GM12878 (cell line): ENCODE measurements around the gene PGAM1. TPM values are rescaled to one million over a fixed set of nuclear protein-coding genes. Genes with fewer than 3 reads are reported as not detected.

Experiments
- CREB1 ChIP-seq: IDR thresholded peaks from 2 replicates; pipeline ENCODE4 v1.6.1; 2012; ENCODE audit warnings: low read depth, mild to moderate bottlenecking, inconsistent platforms
- E4F1 ChIP-seq: fragments of 450-650 bp; IDR thresholded peaks from 2 replicates; pipeline ENCODE4 v1.6.1; 2018; ENCODE audit warnings: borderline replicate concordance, mild to moderate bottlenecking; ENCODE audit not compliant: partially characterized antibody
- EED ChIP-seq: sonication (generic); IDR thresholded peaks from 2 replicates; pipeline ENCODE4 v1.6.1; 2016; ENCODE audit warnings: antibody characterized with exemption, low read depth
- FOXK2 ChIP-seq: fragments of 450-650 bp; IDR thresholded peaks from 2 replicates; pipeline ENCODE4 v1.6.1; 2017; ENCODE audit warnings: mild to moderate bottlenecking, moderate library complexity
- FOXM1 ChIP-seq: IDR thresholded peaks from 2 replicates; pipeline ENCODE4 v1.6.1; 2012; ENCODE audit warnings: low read depth, mild to moderate bottlenecking, inconsistent platforms, low read length, moderate library complexity
- HDAC2 ChIP-seq: fragments of 200-600 bp; sonication (generic); IDR thresholded peaks from 2 replicates; pipeline ENCODE4 v1.6.1; 2017
- KLF5 ChIP-seq: fragments of 450-650 bp; IDR thresholded peaks from 2 replicates; pipeline ENCODE4 v1.6.1; 2014; ENCODE audit warnings: mild to moderate bottlenecking; ENCODE audit not compliant: partially characterized antibody
- NR2C1 ChIP-seq: fragments of 450-650 bp; IDR thresholded peaks from 2 replicates; pipeline ENCODE4 v1.6.1; 2017; ENCODE audit warnings: antibody characterized with exemption, mild to moderate bottlenecking, moderate library complexity
- PAX5 ChIP-seq: IDR thresholded peaks from 2 replicates; pipeline ENCODE4 v1.6.1; 2011; ENCODE audit warnings: low read depth, low read length, borderline replicate concordance
- POLR2A ChIP-seq: IDR thresholded peaks from 2 replicates; pipeline ENCODE4 v1.6.1; 2011; ENCODE audit warnings: low read depth, mild to moderate bottlenecking, low read length
- POLR2AphosphoS5 ChIP-seq: IDR thresholded peaks from 2 replicates; pipeline ENCODE4 v1.6.1; 2011; ENCODE audit warnings: mild to moderate bottlenecking, low read length, inconsistent platforms
- RAD51 ChIP-seq: fragments of 450-650 bp; IDR thresholded peaks from 2 replicates; pipeline ENCODE4 v1.6.1; 2016; ENCODE audit warnings: moderate library complexity, mild to moderate bottlenecking, inconsistent platforms
- SIX5 ChIP-seq: IDR thresholded peaks from 2 replicates; pipeline ENCODE4 v1.6.1; 2011; ENCODE audit warnings: mild to moderate bottlenecking, low read depth, low read length, moderate library complexity; ENCODE audit not compliant: severe bottlenecking
- polyA plus RNA-seq, 11 experiments: library from polyadenylated mRNA; depleted of rRNA in 4 of 11; unstranded in 6 of 11; stranded (reverse) in 5 of 11; fragments of >200 nt; fragmentation: Nextera tagmentation in 4 of 11; fragmentation: Illumina TruSeq in 1 of 11; extraction: Ambion mirVana in 4 of 11; extraction: Trizol in 1 of 11; gene quantifications; 1 replicate in 1 of 11; 2 replicates in 10 of 11; pipeline versions ENCODE4 v1.2.1 to v1.2.3, GENCODE V29; 2011 to 2016; ENCODE audit warnings: inconsistent platforms in 2 of 11, missing spikeins in 2 of 11, low read depth in 1 of 11
- total RNA-seq, 4 experiments: library from RNA; depleted of rRNA in 3 of 4; stranded (reverse); fragments of >200 nt in 3 of 4; fragmentation: Illumina TruSeq in 1 of 4; extraction: Trizol in 1 of 4; gene quantifications; 2 replicates each; pipeline versions ENCODE4 v1.2.1 to v1.2.3, GENCODE V29; 2013 to 2021
- TF ChIP-seq, protein P1 (sequence below), 3 experiments: IDR thresholded peaks in 2 of 3; conservative IDR thresholded peaks in 1 of 3; 2 replicates each; pipeline ENCODE4 v1.5.1; 2011; ENCODE audit warnings: low read depth in 3 of 3, low read length in 3 of 3, mild to moderate bottlenecking in 3 of 3, control low read depth in 2 of 3, moderate library complexity in 2 of 3, inconsistent platforms in 1 of 3, mixed read lengths in 1 of 3; ENCODE audit not compliant: control insufficient read depth in 2 of 3, insufficient read depth in 1 of 3; ENCODE audit errors: extremely low read depth in 1 of 3
- TF ChIP-seq, protein P2 (sequence below): fragments of 450-650 bp; conservative IDR thresholded peaks from 2 replicates; pipeline ENCODE4 v1.6.1; 2017; ENCODE audit warnings: mild to moderate bottlenecking, moderate library complexity

Gene PGAM1
- total and polyA plus RNA-seq, 10 of the 15 experiments (the other 5 are each of a cell fraction or from before 2014, with no cell fraction given), result 115 to 1,362 (median 744) TPM

- TF ChIP-seq KLF5 (peak; percentile 47), FOXM1 (no peak), CREB1 (peak; percentile 98), EED (0 out of 2 replicates have a peak, but pooled peaks have one; percentile 42), FOXK2 (peak; percentile 87), RAD51 (peak; percentile 69; the same call in 1 of the 2 replicates), PAX5 (no peak), HDAC2 (no peak), E4F1 (peak; percentile 17), POLR2A (peak; percentile 77), SIX5 (peak; percentile 40), NR2C1 (peak; percentile 46; the same call in 1 of the 2 replicates), POLR2AphosphoS5 (peak; percentile 94)
- TF ChIP-seq, protein P1, sequence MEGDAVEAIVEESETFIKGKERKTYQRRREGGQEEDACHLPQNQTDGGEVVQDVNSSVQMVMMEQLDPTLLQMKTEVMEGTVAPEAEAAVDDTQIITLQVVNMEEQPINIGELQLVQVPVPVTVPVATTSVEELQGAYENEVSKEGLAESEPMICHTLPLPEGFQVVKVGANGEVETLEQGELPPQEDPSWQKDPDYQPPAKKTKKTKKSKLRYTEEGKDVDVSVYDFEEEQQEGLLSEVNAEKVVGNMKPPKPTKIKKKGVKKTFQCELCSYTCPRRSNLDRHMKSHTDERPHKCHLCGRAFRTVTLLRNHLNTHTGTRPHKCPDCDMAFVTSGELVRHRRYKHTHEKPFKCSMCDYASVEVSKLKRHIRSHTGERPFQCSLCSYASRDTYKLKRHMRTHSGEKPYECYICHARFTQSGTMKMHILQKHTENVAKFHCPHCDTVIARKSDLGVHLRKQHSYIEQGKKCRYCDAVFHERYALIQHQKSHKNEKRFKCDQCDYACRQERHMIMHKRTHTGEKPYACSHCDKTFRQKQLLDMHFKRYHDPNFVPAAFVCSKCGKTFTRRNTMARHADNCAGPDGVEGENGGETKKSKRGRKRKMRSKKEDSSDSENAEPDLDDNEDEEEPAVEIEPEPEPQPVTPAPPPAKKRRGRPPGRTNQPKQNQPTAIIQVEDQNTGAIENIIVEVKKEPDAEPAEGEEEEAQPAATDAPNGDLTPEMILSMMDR (IDR thresholded peaks at IDR 0.05 in 2 of 3, conservative IDR thresholded peaks at IDR 0.05 in 1 of 3; ENCODE audit: control insufficient read depth in 2 of 3, extremely low read depth in 1 of 3, insufficient read depth in 1 of 3, low read depth in 3 of 3, low read length in 3 of 3), result 0 out of 6 replicates have a peak, but pooled peaks of 1 of the 3 experiments have one; percentile 16
- TF ChIP-seq, protein P2, sequence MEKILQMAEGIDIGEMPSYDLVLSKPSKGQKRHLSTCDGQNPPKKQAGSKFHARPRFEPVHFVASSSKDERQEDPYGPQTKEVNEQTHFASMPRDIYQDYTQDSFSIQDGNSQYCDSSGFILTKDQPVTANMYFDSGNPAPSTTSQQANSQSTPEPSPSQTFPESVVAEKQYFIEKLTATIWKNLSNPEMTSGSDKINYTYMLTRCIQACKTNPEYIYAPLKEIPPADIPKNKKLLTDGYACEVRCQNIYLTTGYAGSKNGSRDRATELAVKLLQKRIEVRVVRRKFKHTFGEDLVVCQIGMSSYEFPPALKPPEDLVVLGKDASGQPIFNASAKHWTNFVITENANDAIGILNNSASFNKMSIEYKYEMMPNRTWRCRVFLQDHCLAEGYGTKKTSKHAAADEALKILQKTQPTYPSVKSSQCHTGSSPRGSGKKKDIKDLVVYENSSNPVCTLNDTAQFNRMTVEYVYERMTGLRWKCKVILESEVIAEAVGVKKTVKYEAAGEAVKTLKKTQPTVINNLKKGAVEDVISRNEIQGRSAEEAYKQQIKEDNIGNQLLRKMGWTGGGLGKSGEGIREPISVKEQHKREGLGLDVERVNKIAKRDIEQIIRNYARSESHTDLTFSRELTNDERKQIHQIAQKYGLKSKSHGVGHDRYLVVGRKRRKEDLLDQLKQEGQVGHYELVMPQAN, result peak; percentile 99
Measured at GRCh38 chr10:97400665-97401454, 25.1 kb upstream of the PGAM1 start, which contains the start of gene RRP12 (continued).
